Astrocyte (in vitro differentiated cells and primary cell): ENCODE measurements around the gene OSBPL2. TPM values are rescaled to one million over a fixed set of nuclear protein-coding genes. Genes with fewer than 3 reads are reported as not detected.

ENCODE experiments used
- DNase-seq: peaks from one replicate; pipeline ENCODE4 v3.0.0-alpha.2; 2010; ENCODE audit warnings: low read depth
- FAIRE-seq: peaks from 2 replicates; lab custom pipeline; 2011; peaks lifted over from hg19 to GRCh38; lab: Jason Lieb, UNC
- H2AFZ ChIP-seq: 2 replicates; pipeline ENCODE4 v1.6.0; 2012; ENCODE audit warnings: low read depth, low read length, inconsistent platforms
- H3K27ac ChIP-seq: 2 replicates; pipeline ENCODE4 v1.5.1; 2011; ENCODE audit warnings: low read depth, low read length, inconsistent platforms
- H3K27me3 ChIP-seq: 2 replicates; pipeline ENCODE4 v1.6.0; 2011; ENCODE audit warnings: low read length, inconsistent platforms; ENCODE audit not compliant: insufficient read depth
- H3K36me3 ChIP-seq: 2 replicates; pipeline ENCODE4 v1.5.1; 2011; ENCODE audit warnings: low read length, inconsistent platforms; ENCODE audit not compliant: insufficient read depth
- H3K4me1 ChIP-seq: 2 replicates; pipeline ENCODE4 v1.5.1; 2011; ENCODE audit warnings: low read length, inconsistent platforms; ENCODE audit not compliant: insufficient read depth
- H3K4me2 ChIP-seq: 2 replicates; pipeline ENCODE4 v1.6.0; 2012; ENCODE audit warnings: low read length, inconsistent platforms
- H3K4me3 ChIP-seq: 2 replicates; pipeline ENCODE4 v1.5.1; 2011; ENCODE audit warnings: low read depth, mild to moderate bottlenecking, low read length, inconsistent platforms; ENCODE audit not compliant: insufficient read depth
- H3K79me2 ChIP-seq: 2 replicates; pipeline ENCODE4 v1.6.0; 2012; ENCODE audit warnings: mild to moderate bottlenecking, low read length, inconsistent platforms; ENCODE audit not compliant: insufficient read depth
- H3K9ac ChIP-seq: 2 replicates; pipeline ENCODE4 v1.6.0; 2012; ENCODE audit warnings: mild to moderate bottlenecking, low read length, inconsistent platforms
- H3K9me3 ChIP-seq: 2 replicates; pipeline ENCODE4 v1.5.1; 2012; ENCODE audit warnings: low read depth, mild to moderate bottlenecking, low read length, inconsistent platforms; ENCODE audit not compliant: insufficient read depth
- H4K20me1 ChIP-seq: 2 replicates; pipeline ENCODE4 v1.6.0; 2012; ENCODE audit warnings: low read length, inconsistent platforms; ENCODE audit not compliant: insufficient read depth
- H3K27ac Mint-ChIP-seq: one replicate; pipeline ENCODE4 v1.8.0; 2021; ENCODE audit warnings: mild to moderate bottlenecking, mixed read lengths; ENCODE audit not compliant: unreplicated experiment
- H3K27me3 Mint-ChIP-seq: one replicate; pipeline ENCODE4 v1.8.0; 2021; ENCODE audit warnings: low read depth, mixed read lengths; ENCODE audit not compliant: unreplicated experiment
- H3K36me3 Mint-ChIP-seq: one replicate; pipeline ENCODE4 v1.8.0; 2021; ENCODE audit warnings: low read depth, mixed read lengths; ENCODE audit not compliant: unreplicated experiment
- H3K4me1 Mint-ChIP-seq: one replicate; pipeline ENCODE4 v1.8.0; 2021; ENCODE audit warnings: low read depth, mixed read lengths; ENCODE audit not compliant: unreplicated experiment
- H3K4me3 Mint-ChIP-seq: one replicate; pipeline ENCODE4 v1.8.0; 2021; ENCODE audit warnings: mild to moderate bottlenecking, moderate library complexity, mixed read lengths; ENCODE audit not compliant: unreplicated experiment
- H3K9me3 Mint-ChIP-seq: one replicate; pipeline ENCODE4 v1.8.0; 2021; ENCODE audit warnings: mild to moderate bottlenecking, mixed read lengths; ENCODE audit not compliant: unreplicated experiment
- CTCF ChIP-seq: IDR thresholded peaks from 2 replicates; pipeline ENCODE4 v1.5.1; 2011; ENCODE audit warnings: low read depth, mild to moderate bottlenecking, inconsistent platforms, low read length, moderate library complexity; ENCODE audit not compliant: insufficient read depth
- EZH2 ChIP-seq: IDR thresholded peaks from 2 replicates; pipeline ENCODE4 v1.6.1; 2012; ENCODE audit warnings: mild to moderate bottlenecking, low read length, inconsistent platforms; ENCODE audit not compliant: insufficient read depth
- total RNA-seq: library from RNA; stranded (reverse); gene quantifications from 2 replicates; pipeline ENCODE4 v1.2.1, GENCODE V29; 2021

The OSBPL2 gene
- total RNA-seq, 1 donor from 2014 or later, result 60.3 TPM

GRCh38 chr20:62289898-62290297, 51.6 kb downstream of the OSBPL2 start:
- Mint-ChIP-seq H3K9me3 (no peaks in the 10 kb centered on the region), H3K4me3 (no peak overlapping the region), H3K27ac (no peak overlapping the region), H3K4me1 (no peaks in the 10 kb centered on the region), H3K27me3 (no peaks in the 10 kb centered on the region), H3K36me3 (peaks cover 13% of the 10 kb centered on the region)
- DNase-seq, result no peak
- Histone ChIP-seq H3K79me2 (no peaks in the 10 kb centered on the region), H3K4me3 (no peak overlapping the region), H3K36me3 (peaks cover 10% of the 10 kb centered on the region), H2AFZ (no peak overlapping the region), H3K9ac (no peak overlapping the region), H3K27me3 (no peaks in the 10 kb centered on the region), H4K20me1 (peaks cover 7% of the 10 kb centered on the region), H3K27ac (no peak overlapping the region), H3K4me2 (no peak overlapping the region), H3K4me1 (no peaks in the 10 kb centered on the region), H3K9me3 (no peaks in the 10 kb centered on the region)
- TF ChIP-seq EZH2 (no peak), CTCF (no peak)
- FAIRE-seq, result no peak

- H3K4me1 ChIP-seq, result no peaks in the 10 kb centered on the region
- no peak overlapping the region for H3K4me2 ChIP-seq
- H3K79me2 ChIP-seq, result no peaks in the 10 kb centered on the region
- Mint-ChIP-seq H3K36me3 (peaks cover 15% of the 10 kb centered on the region), H3K9me3 (no peaks in the 10 kb centered on the region), H3K4me1 (no peaks in the 10 kb centered on the region), H3K27me3 (no peaks in the 10 kb centered on the region), H3K4me3 (no peak overlapping the region), H3K27ac (no peak overlapping the region)
- FAIRE-seq (no peak), DNase-seq (no peak)
- TF ChIP-seq EZH2 (no peak), CTCF (no peak)
- H3K27me3 ChIP-seq, result no peaks in the 10 kb centered on the region
- no peak overlapping the region for H3K9ac ChIP-seq
- no peak overlapping the region for H3K27ac ChIP-seq
- H3K4me3 ChIP-seq, result no peak overlapping the region
- H3K9me3 ChIP-seq, result no peaks in the 10 kb centered on the region
- no peak overlapping the region for H2AFZ ChIP-seq
- peaks cover 7% of the 10 kb centered on the region for H3K36me3 ChIP-seq
- H4K20me1 ChIP-seq, result peaks cover 7% of the 10 kb centered on the region
These were observed 53.1 kb downstream of the OSBPL2 start for GRCh38 chr20:62291251-62292066.

GRCh38 chr20:62292108-62292507, 53.8 kb downstream of the OSBPL2 start:
- DNase-seq (no peak), FAIRE-seq (no peak)
- no peaks in the 10 kb centered on the region for H3K4me1 Mint-ChIP-seq
- no peak overlapping the region for H3K27ac ChIP-seq
- H3K79me2 ChIP-seq, result no peaks in the 10 kb centered on the region
- no peak overlapping the region for H3K4me3 ChIP-seq
- H3K36me3 Mint-ChIP-seq, result peaks cover 15% of the 10 kb centered on the region
- H3K27me3 Mint-ChIP-seq, result no peaks in the 10 kb centered on the region
- H3K27me3 ChIP-seq, result no peaks in the 10 kb centered on the region
- no peaks in the 10 kb centered on the region for H3K9me3 ChIP-seq
- no peak overlapping the region for H3K9ac ChIP-seq
- H2AFZ ChIP-seq, result no peak overlapping the region
- no peak overlapping the region for H3K4me3 Mint-ChIP-seq
- no peak overlapping the region for H3K4me2 ChIP-seq
- H3K36me3 ChIP-seq, result peaks cover 7% of the 10 kb centered on the region
- peaks cover 7% of the 10 kb centered on the region for H4K20me1 ChIP-seq
- no peak for TF ChIP-seq CTCF
- no peak for TF ChIP-seq EZH2
- H3K27ac Mint-ChIP-seq, result no peak overlapping the region
- H3K4me1 ChIP-seq, result no peaks in the 10 kb centered on the region
- H3K9me3 Mint-ChIP-seq, result no peaks in the 10 kb centered on the region
